PC-9 (cell line): ENCODE measurements around the gene OAF. TPM values are rescaled to one million over a fixed set of nuclear protein-coding genes. Genes with fewer than 3 reads are reported as not detected.

Experiments
- BruUV-seq: library from RNA; stranded (reverse); fragments of 400-500 nt; replicated peaks from 2 replicates; lab custom pipeline; 2021; lab: Mats Ljungman, UMichigan
- CTCF ChIA-PET: fragments of 300-600 bp; sonication (Branson Sonifier 250); formaldehyde crosslinking; loops from one replicate; lab custom pipeline; 2022; ENCODE audit warnings: antibody characterized with exemption; lab: Charles Lee
- POLR2A ChIA-PET: fragments of 300-600 bp; sonication (Branson Sonifier 250); formaldehyde crosslinking; loops from one replicate; lab custom pipeline; 2022; ENCODE audit warnings: antibody characterized with exemption; ENCODE audit not compliant: unreplicated experiment; lab: Charles Lee
- DNase-seq, 2 experiments: peaks; one replicate each; pipeline versions ENCODE4 v3.0.0 to v3.0.0-alpha.2; 2015 to 2022; ENCODE audit warnings: mixed read lengths in 1 of 2
- H2AFZ ChIP-seq: fragments of 200-600 bp; sonication (generic); 2 replicates; pipeline ENCODE4 v1.8.1; 2017; ENCODE audit warnings: antibody characterized with exemption
- H3F3A ChIP-seq: fragments of 200-600 bp; sonication (generic); 2 replicates; pipeline ENCODE4 v1.8.1; 2017; ENCODE audit warnings: antibody characterized with exemption, mild to moderate bottlenecking, low read depth; ENCODE audit not compliant: insufficient read depth
- H3K27ac ChIP-seq: fragments of 200-600 bp; sonication (generic); 2 replicates; pipeline ENCODE4 v1.6.1; 2016; ENCODE audit warnings: mixed run types
- H3K27me3 ChIP-seq: fragments of 200-600 bp; sonication (generic); 2 replicates; pipeline ENCODE4 v1.6.1; 2016; ENCODE audit warnings: low read depth, mixed run types; ENCODE audit not compliant: insufficient read depth
- H3K36me3 ChIP-seq: fragments of 200-600 bp; sonication (generic); 2 replicates; pipeline ENCODE4 v1.6.1; 2016; ENCODE audit warnings: low read depth, mixed run types
- H3K4me1 ChIP-seq: fragments of 200-600 bp; sonication (generic); replicated peaks from 2 replicates; pipeline ENCODE4 v1.6.1; 2016; ENCODE audit warnings: mixed run types; ENCODE audit not compliant: insufficient read depth
- H3K4me2 ChIP-seq: fragments of 200-600 bp; sonication (generic); 2 replicates; pipeline ENCODE4 v1.6.1; 2017; ENCODE audit warnings: mixed run types
- H3K4me3 ChIP-seq: fragments of 200-600 bp; sonication (generic); 2 replicates; pipeline ENCODE4 v1.6.1; 2016; ENCODE audit warnings: mixed run types
- H3K79me2 ChIP-seq: fragments of 200-600 bp; sonication (generic); 2 replicates; pipeline ENCODE4 v1.6.1; 2017; ENCODE audit warnings: low read depth, mixed run types
- H3K9me2 ChIP-seq: fragments of 200-600 bp; sonication (generic); 2 replicates; pipeline ENCODE4 v1.8.1; 2017; ENCODE audit warnings: mild to moderate bottlenecking; ENCODE audit not compliant: insufficient read depth
- H3K9me3 ChIP-seq: fragments of 200-600 bp; sonication (generic); 2 replicates; pipeline ENCODE4 v1.8.1; 2016; ENCODE audit warnings: low read depth; ENCODE audit not compliant: insufficient read depth
- H4K20me1 ChIP-seq: fragments of 200-600 bp; sonication (generic); 2 replicates; pipeline ENCODE4 v1.8.1; 2017; ENCODE audit not compliant: insufficient read depth
- EZH2 ChIP-seq: fragments of 200-600 bp; sonication (generic); IDR thresholded peaks from 2 replicates; pipeline ENCODE4 v1.8.0; 2017; ENCODE audit warnings: antibody characterized with exemption, low read depth
- intact Hi-C: fragments of 100-400 bp; cut with micrococcal nuclease; formaldehyde crosslinking; loops from one replicate; pipeline ENCODE4 v1.10.0; 2022; ENCODE audit not compliant: unreplicated experiment
- total RNA-seq: library from RNA; stranded (reverse); gene quantifications from 2 replicates; pipeline ENCODE4 v1.2.3, GENCODE V29; 2021
- TF ChIP-seq, protein P1 (sequence below): fragments of 200-600 bp; sonication (generic); conservative IDR thresholded peaks from 2 replicates; pipeline ENCODE4 v1.6.1; 2017; ENCODE audit warnings: mixed run types, antibody characterized with exemption, mild to moderate bottlenecking, moderate library complexity

The OAF gene
- total RNA-seq, 1 experiment from 2014 or later: 45.6 TPM

DNA sequence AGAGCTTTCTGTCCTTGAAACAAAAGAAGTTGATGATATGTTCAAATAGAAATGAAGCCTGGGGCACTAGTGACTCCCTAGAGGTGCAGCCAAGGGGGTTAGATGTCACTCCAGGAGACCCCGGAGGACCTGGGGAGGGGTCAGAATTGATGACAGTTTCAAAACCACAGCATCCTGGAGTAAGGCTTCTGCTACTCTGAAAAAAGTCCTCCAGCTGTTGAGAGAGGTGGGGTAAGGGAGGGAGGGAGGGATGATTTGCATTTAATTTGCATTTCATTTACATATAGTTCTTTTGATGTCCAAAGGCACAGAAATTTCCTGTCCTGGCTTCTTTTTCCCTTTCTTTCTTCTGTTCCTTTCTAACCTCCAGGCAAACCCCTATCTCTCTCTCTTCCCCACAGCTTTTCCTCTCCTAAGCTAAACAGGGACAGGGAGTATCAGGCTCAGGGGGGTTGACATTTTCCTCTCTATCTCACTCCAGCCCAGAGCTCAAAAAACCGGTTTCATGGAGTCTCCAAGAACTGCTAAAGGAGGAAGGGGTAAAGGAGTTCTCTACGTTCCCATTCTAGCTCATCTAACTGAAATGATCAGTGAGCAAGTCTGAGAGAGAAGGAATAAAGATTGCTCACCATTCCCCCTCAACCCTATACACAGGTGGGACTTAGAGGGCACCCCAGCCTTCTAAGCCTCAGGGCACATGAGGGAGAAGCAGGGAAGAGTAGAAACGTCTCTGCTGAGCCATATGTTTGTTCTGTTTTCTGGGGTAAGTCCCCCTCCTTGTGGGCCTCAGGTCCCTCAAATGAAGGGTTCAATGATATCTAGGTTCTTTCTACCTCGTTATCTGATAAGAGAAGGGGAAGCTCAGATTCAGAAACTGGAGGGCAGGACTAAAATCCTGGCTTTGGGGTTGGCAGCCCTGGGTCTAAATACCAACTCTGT, 25.6 kb downstream of the OAF start:
- no peak overlapping the region for H3K4me3 ChIP-seq
- no peak overlapping the region for H3K4me2 ChIP-seq
- H3K27me3 ChIP-seq: peaks cover 10% of the 10 kb centered on the region; the same call in 1 of the 2 replicates
- intact Hi-C loops: loop anchor here (5.0 to 10.0 kb wide), 4 partner anchors 196 to 958 kb away; no protein-coding TSS in a partner anchor
- H3K36me3 ChIP-seq: no peaks in the 10 kb centered on the region
- no peak overlapping the region for H2AFZ ChIP-seq
- CTCF ChIA-PET: interaction anchor here (0.6 to 2.7 kb wide), 7 partner anchors 12 to 449 kb away, joined by 3 to 22 read pairs (median 5); no protein-coding TSS in a partner anchor
- TF ChIP-seq EZH2: no peak
- TSS peak; percentile 100 for BruUV-seq
- DNase-seq: peak in 1 of 2 experiments; percentile 95
- peaks cover 25% of the 10 kb centered on the region; the same call in 1 of the 2 replicates for H3F3A ChIP-seq
- no peak overlapping the region for H3K27ac ChIP-seq
- no peaks in the 10 kb centered on the region for H3K79me2 ChIP-seq
- POLR2A ChIA-PET: no interaction called here
- no peaks in the 10 kb centered on the region for H3K9me3 ChIP-seq
- H3K9me2 ChIP-seq: no peaks in the 10 kb centered on the region
- H3K4me1 ChIP-seq: peaks cover 15% of the 10 kb centered on the region
- no peaks in the 10 kb centered on the region for H4K20me1 ChIP-seq

DNA sequence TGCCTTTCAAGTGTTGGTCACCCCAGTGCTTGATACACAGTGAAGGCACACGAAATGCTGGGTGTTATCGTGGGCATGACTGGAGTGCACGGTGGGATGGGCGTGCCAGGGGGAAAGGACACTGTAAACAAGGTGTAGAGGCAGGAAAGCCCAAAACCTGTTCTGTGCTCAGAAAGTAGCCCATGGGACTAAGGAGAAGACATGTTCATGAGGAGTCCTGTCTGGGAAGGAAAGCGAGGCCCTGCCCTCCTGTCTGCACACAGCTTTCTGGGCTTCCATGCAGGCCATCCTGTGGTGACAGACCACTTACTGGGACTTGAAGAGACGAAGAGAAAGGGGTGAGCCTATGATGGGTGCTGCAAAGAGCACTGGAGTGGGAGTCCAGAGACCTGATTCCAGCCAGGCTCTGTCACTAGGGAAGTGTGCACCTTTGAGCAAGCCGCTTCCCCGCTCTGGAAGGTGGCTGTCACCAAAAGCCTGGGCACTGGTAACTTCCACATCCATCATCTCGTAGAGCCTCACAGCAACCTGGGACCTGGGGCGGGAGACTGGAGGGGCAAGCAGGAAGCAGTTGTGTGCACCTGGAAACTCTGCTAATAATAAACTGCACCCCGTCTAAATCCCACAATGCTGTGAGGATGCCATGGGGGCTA, 28.3 kb downstream of the OAF start:
- Histone ChIP-seq H3K36me3 (no peaks in the 10 kb centered on the region), H3K4me3 (no peak overlapping the region), H3K79me2 (no peaks in the 10 kb centered on the region), H3K27ac (no peak overlapping the region), H3K9me2 (no peaks in the 10 kb centered on the region), H3K4me1 (peaks cover 15% of the 10 kb centered on the region), H3K27me3 (peaks cover 15% of the 10 kb centered on the region; the same call in 1 of the 2 replicates), H2AFZ (no peak overlapping the region), H3K4me2 (no peak overlapping the region), H4K20me1 (no peaks in the 10 kb centered on the region), H3K9me3 (no peaks in the 10 kb centered on the region), H3F3A (peaks cover 22% of the 10 kb centered on the region; the same call in 1 of the 2 replicates)
- ChIA-PET POLR2A (interaction anchor here (0.6 kb wide), 1 partner anchor 146 kb away, joined by 4 read pairs; no protein-coding TSS in a partner anchor), CTCF (no interaction called here)
- no peak for DNase-seq
- BruUV-seq: no TSS peak
- intact Hi-C loops: loop anchor here (5.0 to 10.0 kb wide), 4 partner anchors 193 to 956 kb away; no protein-coding TSS in a partner anchor
- TF ChIP-seq, protein P1, sequence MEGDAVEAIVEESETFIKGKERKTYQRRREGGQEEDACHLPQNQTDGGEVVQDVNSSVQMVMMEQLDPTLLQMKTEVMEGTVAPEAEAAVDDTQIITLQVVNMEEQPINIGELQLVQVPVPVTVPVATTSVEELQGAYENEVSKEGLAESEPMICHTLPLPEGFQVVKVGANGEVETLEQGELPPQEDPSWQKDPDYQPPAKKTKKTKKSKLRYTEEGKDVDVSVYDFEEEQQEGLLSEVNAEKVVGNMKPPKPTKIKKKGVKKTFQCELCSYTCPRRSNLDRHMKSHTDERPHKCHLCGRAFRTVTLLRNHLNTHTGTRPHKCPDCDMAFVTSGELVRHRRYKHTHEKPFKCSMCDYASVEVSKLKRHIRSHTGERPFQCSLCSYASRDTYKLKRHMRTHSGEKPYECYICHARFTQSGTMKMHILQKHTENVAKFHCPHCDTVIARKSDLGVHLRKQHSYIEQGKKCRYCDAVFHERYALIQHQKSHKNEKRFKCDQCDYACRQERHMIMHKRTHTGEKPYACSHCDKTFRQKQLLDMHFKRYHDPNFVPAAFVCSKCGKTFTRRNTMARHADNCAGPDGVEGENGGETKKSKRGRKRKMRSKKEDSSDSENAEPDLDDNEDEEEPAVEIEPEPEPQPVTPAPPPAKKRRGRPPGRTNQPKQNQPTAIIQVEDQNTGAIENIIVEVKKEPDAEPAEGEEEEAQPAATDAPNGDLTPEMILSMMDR: no peak
- TF ChIP-seq EZH2: no peak

DNA sequence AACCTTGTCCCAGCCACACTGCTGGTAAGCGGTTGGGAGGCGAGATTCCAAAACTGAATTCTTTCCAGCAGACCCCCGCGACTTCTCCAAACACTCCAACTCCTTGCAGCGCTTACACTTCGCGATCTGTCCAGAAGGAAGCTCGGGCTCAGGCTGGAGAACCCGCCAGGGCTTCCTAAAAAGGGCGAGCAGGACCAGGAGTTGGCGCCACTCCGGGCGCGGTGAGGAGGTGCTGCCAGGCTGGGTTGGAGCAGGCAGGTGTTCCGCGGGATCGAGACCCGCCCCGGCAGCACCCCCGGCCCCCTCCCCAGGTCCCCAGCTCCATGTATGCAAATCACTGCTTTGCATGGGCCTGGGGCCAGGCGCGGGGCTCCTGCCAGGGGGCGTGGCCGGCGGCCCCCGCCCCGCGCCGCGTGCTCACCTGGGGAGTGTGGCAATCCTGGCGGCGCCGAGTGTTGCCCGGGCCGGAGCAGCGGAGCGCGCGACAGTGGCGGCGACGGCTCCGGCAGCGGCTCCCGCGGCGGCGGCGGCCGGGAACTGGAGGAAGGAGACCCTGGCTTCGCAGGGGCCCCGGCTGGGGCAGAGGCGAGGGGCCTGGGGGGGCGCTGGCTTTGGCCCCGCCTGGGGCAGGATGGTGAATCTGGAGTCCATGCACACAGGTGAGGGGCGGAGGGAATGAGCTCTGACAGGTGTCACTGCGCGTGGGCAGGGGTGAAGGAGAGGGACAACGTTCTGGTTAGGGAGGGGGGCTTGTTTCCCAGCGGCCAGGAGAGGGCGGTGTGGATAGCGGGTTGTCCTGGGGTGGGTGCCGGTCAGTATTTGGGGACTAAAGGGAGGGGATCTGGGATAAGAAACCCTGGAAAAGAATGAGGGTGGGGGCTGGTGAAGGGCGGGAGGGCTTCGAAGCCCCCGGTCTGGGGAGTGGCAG, 29.1 kb downstream of the OAF start, which contains the start of gene POU2F3:
Gene POU2F3 (plus strand): TSS at position 428 of the 928 bp plus-strand sequence. CDS start 204 bp downstream, at position 632.
- no peaks in the 10 kb centered on the region for H3K79me2 ChIP-seq
- ChIA-PET POLR2A (interaction anchor here (0.6 to 0.7 kb wide), 2 partner anchors 64 to 147 kb away, joined by 4 read pairs; no protein-coding TSS in a partner anchor), CTCF (no interaction called here)
- peak in 1 of 2 experiments; percentile 19 for DNase-seq
- H3F3A ChIP-seq: peaks cover 22% of the 10 kb centered on the region; the same call in 1 of the 2 replicates
- H3K27me3 ChIP-seq: peaks cover 15% of the 10 kb centered on the region; the same call in 1 of the 2 replicates
- H4K20me1 ChIP-seq: no peaks in the 10 kb centered on the region
- peak within 1 kb of the TSS; percentile 34; the same call in 1 of the 2 replicates for H3K4me2 ChIP-seq
- H3K9me3 ChIP-seq: no peaks in the 10 kb centered on the region
- intact Hi-C loops: loop anchor here (5.0 to 10.0 kb wide), 4 partner anchors 192 to 955 kb away; no protein-coding TSS in a partner anchor
- H3K36me3 ChIP-seq: no peaks in the 10 kb centered on the region
- no TSS peak for BruUV-seq
- peaks cover 15% of the 10 kb centered on the region for H3K4me1 ChIP-seq
- no peak within 1 kb of the TSS for H3K4me3 ChIP-seq
- no peak within 1 kb of the TSS for H2AFZ ChIP-seq
- no peak within 1 kb of the TSS for H3K27ac ChIP-seq
- H3K9me2 ChIP-seq: no peaks in the 10 kb centered on the region
- TF ChIP-seq, protein P1: peak; percentile 31; the same call in 1 of the 2 replicates
- TF ChIP-seq EZH2: no peak
